CD4-positive, alpha-beta T cell (primary cell): Measurements from ENCODE around the gene JAZF1. TPM values are rescaled to one million over a fixed set of nuclear protein-coding genes. Genes with fewer than 3 reads are reported as not detected.

ENCODE experiments used
- ATAC-seq: fragments of 200-7000 bp; cut with Tn5 transposase; one replicate; pipeline ENCODE4 v1.10.0; 2022; ENCODE audit warnings: mild to moderate bottlenecking; ENCODE audit not compliant: poor library complexity
- CTCF ChIA-PET: fragments of 350-600 bp; sonication (Branson Sonifier 250); formaldehyde crosslinking; loops from one replicate; lab custom pipeline; 2021; ENCODE audit warnings: antibody characterized with exemption, inconsistent platforms; lab: Charles Lee
- POLR2A ChIA-PET: fragments of 350-600 bp; sonication (Branson Sonifier 250); formaldehyde crosslinking; loops from one replicate; lab custom pipeline; 2021; ENCODE audit warnings: antibody characterized with exemption, inconsistent platforms; lab: Charles Lee
- DNase-seq, 14 experiments: peaks; one replicate each; pipeline ENCODE4 v3.0.0-alpha.2; 2013 to 2020; ENCODE audit warnings: mixed read lengths in 2 of 14
- H3K27ac ChIP-seq, 2 donors: one replicate each; pipeline versions ENCODE4 v1.5.1 to v1.7.0; 2013; ENCODE audit warnings: low read length in 2 of 2, low read depth in 1 of 2, mild to moderate bottlenecking in 1 of 2
- H3K27me3 ChIP-seq, 2 experiments: 1 replicate in 1 of 2; 2 replicates in 1 of 2; pipeline versions ENCODE4 v1.6.1 to v1.7.0; 2013; ENCODE audit warnings: low read length in 2 of 2, control low read depth in 1 of 2, mild to moderate bottlenecking in 1 of 2, moderate library complexity in 1 of 2; ENCODE audit not compliant: insufficient read depth in 2 of 2, control insufficient read depth in 1 of 2
- H3K36me3 ChIP-seq: one replicate; pipeline ENCODE4 v1.6.1; 2013; ENCODE audit warnings: low read length, control low read depth; ENCODE audit not compliant: insufficient read depth
- H3K4me1 ChIP-seq: one replicate; pipeline ENCODE4 v1.6.1; 2013; ENCODE audit warnings: low read length, control low read depth; ENCODE audit not compliant: insufficient read depth
- H3K4me3 ChIP-seq: one replicate; pipeline ENCODE4 v1.5.1; 2013; ENCODE audit warnings: mild to moderate bottlenecking, low read length, moderate library complexity
- H3K9me3 ChIP-seq, 2 experiments: 1 replicate in 1 of 2; 2 replicates in 1 of 2; pipeline versions ENCODE4 v1.6.1 to v1.7.0; 2013; ENCODE audit warnings: low read length in 2 of 2, mild to moderate bottlenecking in 2 of 2, control low read depth in 1 of 2, moderate library complexity in 1 of 2; ENCODE audit not compliant: control insufficient read depth in 1 of 2, insufficient read depth in 1 of 2
- H3K27ac Mint-ChIP-seq: one replicate; pipeline ENCODE4 v1.8.0; 2020; ENCODE audit warnings: mixed read lengths
- H3K27me3 Mint-ChIP-seq: one replicate; pipeline ENCODE4 v1.8.0; 2021; ENCODE audit warnings: mixed read lengths
- H3K36me3 Mint-ChIP-seq: one replicate; pipeline ENCODE4 v1.8.0; 2021; ENCODE audit warnings: low read depth, mixed read lengths
- H3K4me1 Mint-ChIP-seq: one replicate; pipeline ENCODE4 v1.8.0; 2021; ENCODE audit warnings: low read depth, mixed read lengths
- H3K4me3 Mint-ChIP-seq: one replicate; pipeline ENCODE4 v1.8.0; 2020; ENCODE audit warnings: mild to moderate bottlenecking, mixed read lengths
- H3K9me3 Mint-ChIP-seq: one replicate; pipeline ENCODE4 v1.8.0; 2020; ENCODE audit warnings: mixed read lengths
- CTCF ChIP-seq: fragments of 200-600 bp; IDR thresholded peaks from one replicate; pipeline ENCODE4 v1.8.0; 2022; ENCODE audit warnings: antibody characterized with exemption, mild to moderate bottlenecking
- intact Hi-C, 2 experiments: fragments of 100-400 bp; cut with DNase I in 1 of 2; cut with micrococcal nuclease in 1 of 2; formaldehyde crosslinking; loops; one replicate each; pipeline versions ENCODE4 v1.15.1 to v1.9.0; 2023 to 2025; cut with DNase I, micrococcal nuclease
- total RNA-seq, 174 experiments: library from RNA in 2 of 174; stranded (reverse) in 2 of 174; gene quantifications; one replicate each; pipeline ENCODE4 v1.2.3 and lab custom pipeline; 2021 to 2026

Gene JAZF1
- total RNA-seq, 2 experiments from 2014 or later, result 9.9 to 11.1 TPM

DNA sequence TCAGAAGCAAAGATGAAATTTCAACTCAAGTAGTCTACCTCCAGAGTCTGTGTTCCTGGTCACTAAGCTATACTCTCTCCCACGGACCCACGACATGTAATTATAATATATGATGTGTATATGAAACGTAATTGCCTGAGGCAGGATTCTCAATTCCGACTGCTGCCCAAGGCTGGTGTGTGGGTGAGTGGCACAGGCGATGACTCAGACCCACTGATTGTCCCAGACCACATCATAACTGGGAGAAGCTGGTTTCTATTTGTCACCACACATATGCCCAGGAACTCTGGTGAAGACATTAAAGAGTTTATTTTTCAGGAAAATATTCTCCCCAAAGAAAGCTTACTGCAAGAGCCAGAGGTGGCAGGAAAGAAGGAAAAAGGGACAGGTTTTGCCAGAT is 219.3 kb downstream of the JAZF1 start:
- Mint-ChIP-seq H3K27ac (no peak overlapping the region), H3K4me3 (no peak overlapping the region), H3K36me3 (no peaks in the 10 kb centered on the region), H3K4me1 (no peaks in the 10 kb centered on the region), H3K9me3 (no peaks in the 10 kb centered on the region), H3K27me3 (no peaks in the 10 kb centered on the region)
- intact Hi-C loops, result no loop called here
- no peak for TF ChIP-seq CTCF
- H3K4me1 ChIP-seq, result no peaks in the 10 kb centered on the region
- H3K27ac ChIP-seq, result no peak overlapping the region
- H3K36me3 ChIP-seq, result no peaks in the 10 kb centered on the region
- H3K27me3 ChIP-seq, result no peaks in the 10 kb centered on the region
- H3K9me3 ChIP-seq, result no peaks in the 10 kb centered on the region
- ChIA-PET POLR2A (interaction anchor here (0.6 to 1.3 kb wide), 3 partner anchors 9 to 19 kb away, joined by 3 read pairs; no protein-coding TSS in a partner anchor), CTCF (no interaction called here)
- ATAC-seq, result no peak
- DNase-seq, result peak in 1 of 14 experiments; percentile 8
- H3K4me3 ChIP-seq, result no peak overlapping the region

DNA sequence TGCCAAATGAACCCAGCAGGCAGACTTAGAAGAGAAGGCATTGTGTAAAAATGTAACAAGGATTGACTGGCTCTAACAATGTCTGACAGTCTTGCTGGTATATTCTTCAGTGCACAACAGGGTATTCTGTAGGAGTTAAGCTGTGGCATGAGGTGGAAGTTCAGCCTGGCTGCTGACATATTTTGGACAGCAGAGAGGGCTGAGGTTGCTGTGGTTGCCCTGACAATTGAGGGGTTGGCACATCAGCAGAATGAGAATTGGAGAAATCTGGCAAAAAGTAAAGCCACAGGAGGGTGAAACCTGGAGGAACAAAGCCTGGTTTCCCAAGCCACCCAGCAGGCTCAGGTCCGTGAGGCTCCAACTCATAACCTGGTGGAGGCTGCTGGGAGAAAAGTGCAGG is 220.2 kb downstream of the JAZF1 start:
- Mint-ChIP-seq H3K4me3 (no peak overlapping the region), H3K36me3 (no peaks in the 10 kb centered on the region), H3K9me3 (no peaks in the 10 kb centered on the region), H3K27ac (no peak overlapping the region), H3K4me1 (no peaks in the 10 kb centered on the region), H3K27me3 (no peaks in the 10 kb centered on the region)
- Histone ChIP-seq H3K9me3 (no peaks in the 10 kb centered on the region), H3K27ac (no peak overlapping the region), H3K4me1 (no peaks in the 10 kb centered on the region), H3K27me3 (no peaks in the 10 kb centered on the region), H3K4me3 (no peak overlapping the region), H3K36me3 (no peaks in the 10 kb centered on the region)
- ATAC-seq (no peak), DNase-seq (no peak)
- ChIA-PET POLR2A (interaction anchor here (1.3 kb wide), 1 partner anchor 12 kb away, joined by 3 read pairs; no protein-coding TSS in a partner anchor), CTCF (no interaction called here)
- TF ChIP-seq CTCF, result no peak
- intact Hi-C loops, result no loop called here

- Mint-ChIP-seq H3K9me3 (no peaks in the 10 kb centered on the region), H3K27ac (no peak overlapping the region), H3K36me3 (no peaks in the 10 kb centered on the region), H3K27me3 (no peaks in the 10 kb centered on the region), H3K4me1 (peaks cover 12% of the 10 kb centered on the region), H3K4me3 (no peak overlapping the region)
- Histone ChIP-seq H3K9me3 (no peaks in the 10 kb centered on the region), H3K27me3 (no peaks in the 10 kb centered on the region), H3K27ac (no peak overlapping the region), H3K36me3 (no peaks in the 10 kb centered on the region), H3K4me3 (no peak overlapping the region), H3K4me1 (peaks cover 3% of the 10 kb centered on the region)
- ChIA-PET POLR2A (no interaction called here), CTCF (no interaction called here)
- no peak for ATAC-seq
- DNase-seq, result no peak
- no peak for TF ChIP-seq CTCF
- intact Hi-C loops, result no loop called here
These were observed 221.6 kb downstream of the JAZF1 start for GRCh38 chr7:27958933-27959548.
